ENCODE data around the gene SCML1. TPM values are rescaled to one million over a fixed set of nuclear protein-coding genes. Genes with fewer than 3 reads are reported as not detected.

SCML1 gene
- 4.9 and 6.5 TPM in 2 replicates for total RNA-seq (2014; rRNA removed; shearing (Covaris generic))

- peak; percentile 91 for DNase-seq (ENCODE audit: low read depth)
These were observed at the start of gene SCML1 for GRCh38 chrX:17736856-17737709. Gene SCML1 (plus strand): TSS chrX:17737493. CDS start chrX:17744187, 6,694 bp downstream.

- no peak for DNase-seq (ENCODE audit: low read depth)
These were observed 49.6 kb upstream of the SCML1 start for GRCh38 chrX:17687648-17688047.

- DNase-seq (ENCODE audit: low read depth): peak; percentile 45
These were observed 47.3 kb upstream of the SCML1 start for GRCh38 chrX:17689971-17690409.

DNA sequence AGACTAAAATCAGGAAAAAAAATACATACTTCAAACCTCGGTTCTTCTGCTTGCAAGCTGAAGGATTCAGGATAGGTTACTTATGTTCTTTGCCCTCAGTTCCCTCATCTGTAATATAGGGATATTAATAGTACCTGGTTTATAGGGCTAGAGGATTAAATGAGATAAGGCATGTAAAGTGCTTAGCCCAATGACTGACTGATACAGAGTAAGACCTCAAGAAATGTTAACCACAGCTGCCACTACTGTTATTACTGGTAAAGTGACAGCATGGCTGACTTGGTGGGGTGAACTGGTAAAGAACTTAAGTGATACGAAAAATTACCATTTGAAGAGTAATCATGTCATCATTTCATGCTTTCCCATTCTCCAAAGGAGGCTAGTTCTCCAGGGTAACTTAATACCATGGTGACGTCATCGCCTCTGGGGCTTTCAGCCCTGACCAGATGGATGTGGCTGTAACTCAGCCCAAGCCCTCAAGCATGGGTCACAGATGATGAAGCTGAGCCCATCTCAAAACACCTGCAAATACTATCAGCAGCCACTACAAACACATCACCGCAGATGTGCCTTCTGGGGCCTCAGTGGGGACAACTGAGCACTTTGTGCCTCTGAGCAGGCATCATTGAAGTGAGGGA is 44.5 kb upstream of the SCML1 start:
- peak; percentile 55 for DNase-seq (ENCODE audit: low read depth)

GRCh38 chrX:17697191-17697590 is 40.1 kb upstream of the SCML1 start:
- DNase-seq (ENCODE audit: low read depth): no peak

- DNase-seq (ENCODE audit: low read depth): no peak
These were observed 36.3 kb upstream of the SCML1 start for GRCh38 chrX:17700976-17701375.

- DNase-seq (ENCODE audit: low read depth): no peak
These were observed 34.1 kb upstream of the SCML1 start for GRCh38 chrX:17703201-17703600.

DNA sequence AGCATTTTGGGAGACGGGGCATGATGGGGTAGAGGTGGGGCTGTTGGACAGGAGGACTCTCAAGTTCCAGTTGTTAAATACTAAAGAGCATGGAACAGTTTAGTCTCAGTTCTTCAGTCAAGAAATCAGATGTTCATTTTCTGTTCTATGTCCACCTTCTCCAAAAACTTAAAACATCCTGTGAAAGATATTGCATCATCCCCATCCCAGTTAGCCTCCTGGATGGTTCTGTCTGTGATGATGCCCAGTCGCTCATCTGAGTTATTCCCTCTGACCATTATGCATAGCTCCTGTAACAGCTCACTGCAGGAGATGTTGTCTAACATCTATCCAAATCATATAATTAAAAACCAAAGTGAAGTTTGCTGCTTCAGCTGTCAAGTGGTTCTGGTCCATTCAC is 32.1 kb upstream of the SCML1 start:
- no peak for DNase-seq (ENCODE audit: low read depth)

- DNase-seq (ENCODE audit: low read depth): no peak
These were observed 30.6 kb upstream of the SCML1 start for GRCh38 chrX:17706676-17707075.

DNA sequence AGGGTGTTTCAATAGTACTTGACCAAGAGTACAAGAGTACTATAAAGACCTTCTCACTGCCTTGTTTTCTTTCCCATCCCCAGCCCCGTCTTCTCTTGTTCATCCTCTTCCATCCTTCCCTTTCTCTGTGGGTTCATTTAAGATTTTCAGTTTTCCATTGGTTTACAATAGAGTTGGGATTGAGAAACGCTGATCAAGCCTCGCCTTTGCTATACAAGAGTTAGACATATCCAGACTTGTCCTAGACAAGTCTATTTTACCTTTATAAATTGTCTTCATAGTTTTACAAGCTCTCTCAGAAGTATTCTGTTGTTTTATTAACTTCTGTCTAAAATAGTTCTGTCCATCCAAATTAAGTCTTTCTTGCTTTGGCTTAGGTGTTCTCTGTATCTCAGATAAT is 29.6 kb upstream of the SCML1 start:
- no peak for DNase-seq (ENCODE audit: low read depth)

GRCh38 chrX:17710871-17711301 is 26.4 kb upstream of the SCML1 start:
- DNase-seq (ENCODE audit: low read depth): no peak

DNA sequence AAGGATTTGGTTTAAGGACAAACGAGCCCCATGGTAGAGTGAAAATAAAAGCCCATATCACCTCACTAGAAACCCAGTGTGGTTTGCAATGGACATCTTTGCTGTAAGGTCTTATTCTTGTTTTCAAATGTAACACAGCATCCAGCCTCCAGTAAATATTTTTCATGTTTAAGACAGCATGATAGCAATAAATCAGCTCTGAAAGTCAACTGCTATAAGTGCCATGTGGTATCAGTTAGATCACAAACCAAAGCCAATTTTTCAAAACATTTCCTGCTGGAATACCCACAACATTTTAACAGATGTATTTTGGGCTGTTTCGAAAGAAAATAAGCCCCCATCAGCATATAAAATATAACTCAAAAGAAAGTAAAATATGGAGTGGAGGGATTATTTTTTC is 24.0 kb upstream of the SCML1 start:
- no peak for DNase-seq (ENCODE audit: low read depth)

DNA sequence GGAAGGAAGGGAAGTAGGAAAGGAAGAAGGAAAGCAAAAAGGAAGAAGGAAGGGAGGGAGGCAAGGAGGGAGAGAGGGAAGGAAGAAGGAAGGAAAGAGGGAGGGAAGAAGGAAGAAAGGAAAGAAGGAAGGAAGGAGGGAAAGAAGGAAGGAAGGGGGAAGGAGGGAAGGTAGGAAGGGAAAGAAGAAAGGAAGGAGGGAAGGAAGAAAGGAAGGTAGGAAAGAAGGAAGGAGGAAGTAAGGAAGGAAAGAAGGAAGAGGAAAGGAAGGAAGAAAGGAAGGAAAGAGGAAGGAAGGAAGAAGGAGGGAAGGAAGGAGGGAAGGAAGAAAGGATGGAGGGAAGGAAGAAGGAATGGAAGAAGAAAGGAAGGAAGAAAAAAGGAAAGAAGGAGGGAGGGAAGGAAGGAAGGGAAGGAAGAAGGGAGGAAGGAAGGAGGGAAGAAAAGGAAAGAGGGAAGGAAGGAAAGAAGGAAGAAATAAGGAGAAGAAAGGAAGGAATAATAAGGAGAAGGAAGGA is 18.6 kb upstream of the SCML1 start:
- DNase-seq (ENCODE audit: low read depth): no peak

- DNase-seq (ENCODE audit: low read depth): no peak
These were observed 17.6 kb upstream of the SCML1 start for GRCh38 chrX:17719711-17720110.

DNA sequence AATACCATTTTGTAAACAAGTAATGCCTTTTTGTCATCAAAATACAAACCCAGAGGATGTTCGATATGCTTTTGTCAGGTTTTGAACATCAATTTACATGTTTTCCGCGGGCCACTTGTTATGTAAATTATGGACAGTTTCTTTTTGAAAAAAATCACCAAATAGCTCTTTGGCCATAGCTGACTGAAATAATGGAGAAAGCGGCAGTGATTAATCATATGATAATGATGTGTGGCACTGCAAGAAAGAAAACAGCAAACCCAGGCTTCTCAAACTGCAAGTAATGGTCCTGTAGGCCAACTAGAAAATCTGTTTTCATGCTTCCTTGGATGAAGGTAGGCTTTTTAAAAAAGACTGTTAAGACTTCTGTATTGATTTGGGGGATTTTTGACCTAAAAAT is 15.6 kb upstream of the SCML1 start:
- DNase-seq (ENCODE audit: low read depth): no peak

GRCh38 chrX:17725181-17725580 is 12.1 kb upstream of the SCML1 start:
- peak; percentile 36 for DNase-seq (ENCODE audit: low read depth)

- no peak for DNase-seq (ENCODE audit: low read depth)
These were observed 5.0 kb upstream of the SCML1 start for GRCh38 chrX:17732138-17732783.

GRCh38 chrX:17735406-17735805 is 1.9 kb upstream of the SCML1 start:
- DNase-seq (ENCODE audit: low read depth): no peak

GRCh38 chrX:17736478-17736855 is 826 bp upstream of the SCML1 start:
- no peak for DNase-seq (ENCODE audit: low read depth)

DNA sequence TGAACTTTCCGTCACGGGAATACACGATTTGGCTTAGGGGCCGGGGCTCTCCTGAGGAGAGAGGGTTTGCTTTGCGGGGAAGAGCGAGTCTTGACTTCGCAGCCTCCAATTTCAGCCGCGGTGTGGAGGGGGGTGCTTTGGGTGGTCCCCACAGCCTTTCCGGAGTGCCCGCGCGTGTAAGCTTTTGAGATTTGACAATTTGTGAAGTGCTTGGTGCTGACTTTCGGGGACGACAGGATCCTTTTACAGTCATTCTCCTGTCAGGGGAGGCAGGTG is 355 bp downstream of the SCML1 start:
- DNase-seq (ENCODE audit: low read depth): no peak

DNA sequence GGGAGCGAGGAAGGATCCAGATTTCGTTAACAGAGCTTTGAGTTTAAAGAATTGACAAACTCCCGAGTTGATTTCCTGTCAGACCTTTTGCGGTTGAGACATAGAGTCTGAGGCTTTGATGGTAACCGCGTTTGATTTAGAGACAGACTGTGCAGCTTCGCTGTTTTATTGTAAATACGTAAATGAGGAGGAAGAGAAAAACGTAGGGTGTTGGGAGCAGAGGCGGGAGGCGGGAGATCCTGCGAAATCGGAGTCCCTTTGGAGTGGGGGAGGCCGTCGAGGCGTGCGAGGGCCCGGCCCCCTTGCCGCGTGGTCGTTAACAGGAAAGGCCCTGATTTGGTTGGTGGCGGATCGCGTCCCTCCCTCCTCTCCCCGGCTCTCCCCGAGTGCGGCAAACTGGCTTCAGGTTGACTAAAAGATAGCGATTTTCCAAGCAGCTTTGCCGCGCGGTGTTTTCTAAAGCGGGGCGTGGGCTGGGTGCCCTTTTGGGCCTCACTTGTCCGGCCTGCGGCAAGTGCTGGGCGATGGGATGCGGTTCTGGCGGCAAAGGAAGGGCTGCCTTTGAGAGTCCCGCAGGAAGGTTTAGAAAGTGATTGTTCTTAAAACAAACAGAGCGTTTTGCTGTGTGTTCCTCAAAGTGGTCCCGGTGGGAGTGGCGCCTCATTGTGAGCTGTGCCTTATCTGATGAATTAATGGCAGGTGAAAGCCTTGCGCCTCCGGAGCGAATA is 857 bp downstream of the SCML1 start:
- peak; percentile 54 for DNase-seq (ENCODE audit: low read depth)

Measured in Daoy (cell line).